ENCODE data around the gene CFP. TPM values are rescaled to one million over a fixed set of nuclear protein-coding genes. Genes with fewer than 3 reads are reported as not detected.

CFP gene
- total RNA-seq, 1 experiment from 2014 or later: 0.48 TPM

DNA sequence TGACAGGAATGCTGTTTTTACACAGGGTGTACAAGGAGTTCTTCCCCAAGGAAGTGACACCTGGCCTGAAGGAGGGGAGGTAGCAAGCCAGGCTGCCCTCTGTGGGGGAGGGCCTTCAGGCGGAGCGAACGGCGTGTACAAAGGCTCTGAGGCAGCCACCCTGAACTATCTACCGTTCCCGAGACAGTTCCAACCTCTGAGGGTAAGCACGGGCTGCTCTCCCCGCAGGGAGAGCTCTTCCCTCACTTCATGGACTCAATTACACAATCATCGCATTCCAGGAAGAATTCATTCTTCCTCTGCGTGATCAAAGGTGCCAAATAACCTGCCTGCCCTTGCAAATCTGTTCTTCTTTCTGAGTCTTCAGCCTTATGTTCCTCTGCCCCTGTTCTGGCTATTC, 15.8 kb upstream of the CFP start:
- no peak overlapping the region for H3K4me3 ChIP-seq
- no peak overlapping the region for H2AFZ ChIP-seq
- no peak for TF ChIP-seq EZH2 (IDR thresholded peaks at IDR 0.05; ENCODE audit: low read depth)
- TF ChIP-seq, protein P1, sequence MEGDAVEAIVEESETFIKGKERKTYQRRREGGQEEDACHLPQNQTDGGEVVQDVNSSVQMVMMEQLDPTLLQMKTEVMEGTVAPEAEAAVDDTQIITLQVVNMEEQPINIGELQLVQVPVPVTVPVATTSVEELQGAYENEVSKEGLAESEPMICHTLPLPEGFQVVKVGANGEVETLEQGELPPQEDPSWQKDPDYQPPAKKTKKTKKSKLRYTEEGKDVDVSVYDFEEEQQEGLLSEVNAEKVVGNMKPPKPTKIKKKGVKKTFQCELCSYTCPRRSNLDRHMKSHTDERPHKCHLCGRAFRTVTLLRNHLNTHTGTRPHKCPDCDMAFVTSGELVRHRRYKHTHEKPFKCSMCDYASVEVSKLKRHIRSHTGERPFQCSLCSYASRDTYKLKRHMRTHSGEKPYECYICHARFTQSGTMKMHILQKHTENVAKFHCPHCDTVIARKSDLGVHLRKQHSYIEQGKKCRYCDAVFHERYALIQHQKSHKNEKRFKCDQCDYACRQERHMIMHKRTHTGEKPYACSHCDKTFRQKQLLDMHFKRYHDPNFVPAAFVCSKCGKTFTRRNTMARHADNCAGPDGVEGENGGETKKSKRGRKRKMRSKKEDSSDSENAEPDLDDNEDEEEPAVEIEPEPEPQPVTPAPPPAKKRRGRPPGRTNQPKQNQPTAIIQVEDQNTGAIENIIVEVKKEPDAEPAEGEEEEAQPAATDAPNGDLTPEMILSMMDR (conservative IDR thresholded peaks at IDR 0.05): no peak
- no TSS peak for BruUV-seq (replicated peaks)
- DNase-seq: no peak
- H3K9me3 ChIP-seq (ENCODE audit: insufficient read depth, low read depth): no peaks in the 10 kb centered on the region
- no peaks in the 10 kb centered on the region for H4K20me1 ChIP-seq (ENCODE audit: insufficient read depth)
- H3K4me1 ChIP-seq (replicated peaks; ENCODE audit: insufficient read depth): no peaks in the 10 kb centered on the region
- no peaks in the 10 kb centered on the region for H3K27me3 ChIP-seq (ENCODE audit: insufficient read depth, low read depth)
- no peaks in the 10 kb centered on the region for H3F3A ChIP-seq (ENCODE audit: insufficient read depth, low read depth)
- no peaks in the 10 kb centered on the region for H3K36me3 ChIP-seq (ENCODE audit: low read depth)
- H3K9me2 ChIP-seq (ENCODE audit: insufficient read depth): no peaks in the 10 kb centered on the region
- CTCF ChIA-PET: no interaction called here
- intact Hi-C loops (cut with micrococcal nuclease; ENCODE audit: unreplicated experiment): no loop called here
- no peak overlapping the region for H3K4me2 ChIP-seq
- POLR2A ChIA-PET (ENCODE audit: unreplicated experiment): no interaction called here
- H3K27ac ChIP-seq: no peak overlapping the region
- 0 out of 2 replicates have a peak, but pooled peaks cover 6% of the 10 kb centered on the region for H3K79me2 ChIP-seq (ENCODE audit: low read depth)

DNA sequence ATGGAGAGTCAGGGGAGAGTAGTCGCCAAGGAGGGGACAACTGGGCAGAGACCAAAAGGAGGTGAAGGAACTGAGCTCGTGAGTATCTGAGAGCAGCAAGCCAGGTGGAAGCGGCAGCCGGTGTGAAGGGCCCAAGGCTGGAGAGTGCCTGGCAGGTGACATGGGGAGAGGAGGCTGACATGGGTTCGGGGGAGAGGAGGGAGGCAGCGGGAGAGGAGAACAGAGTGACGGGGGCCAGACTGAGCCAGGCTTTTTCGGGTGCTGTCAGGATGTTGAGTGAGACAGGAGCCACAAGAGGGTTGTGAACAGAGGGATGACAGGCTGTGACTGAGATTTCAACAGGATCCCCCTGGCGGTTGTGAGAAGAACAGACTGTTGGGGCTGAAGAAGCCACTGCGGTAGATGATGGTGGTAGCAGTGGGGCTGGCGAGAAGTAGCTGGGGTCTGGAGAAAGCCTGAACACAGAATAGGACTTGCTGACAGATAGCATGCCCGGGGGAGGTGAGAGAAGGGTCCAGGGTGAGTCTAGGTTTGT, 14.9 kb upstream of the CFP start:
- intact Hi-C loops (cut with micrococcal nuclease; ENCODE audit: unreplicated experiment): no loop called here
- CTCF ChIA-PET: no interaction called here

DNA sequence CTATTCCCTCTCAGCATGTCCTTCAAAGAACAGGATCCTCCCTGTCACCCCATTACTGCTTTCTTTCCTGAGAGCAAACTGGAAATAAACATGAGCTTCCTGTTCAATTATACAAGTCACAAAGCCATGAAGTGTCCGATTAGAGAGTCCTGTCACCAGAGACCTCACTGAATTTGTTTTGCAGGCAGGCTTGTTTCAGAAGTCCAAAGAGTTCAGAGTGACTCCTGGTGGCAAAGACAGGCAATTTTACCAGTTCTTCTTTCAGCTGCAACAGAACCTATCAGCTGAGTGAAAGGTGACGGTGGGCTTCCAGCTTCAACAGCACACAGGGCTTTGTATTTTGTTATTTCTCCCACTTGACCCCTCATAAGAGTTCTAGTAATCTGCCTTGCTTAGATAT, 14.2 kb upstream of the CFP start:
- H3F3A ChIP-seq (ENCODE audit: insufficient read depth, low read depth): no peaks in the 10 kb centered on the region
- H3K4me1 ChIP-seq (replicated peaks; ENCODE audit: insufficient read depth): no peaks in the 10 kb centered on the region
- no peaks in the 10 kb centered on the region for H4K20me1 ChIP-seq (ENCODE audit: insufficient read depth)
- H3K9me3 ChIP-seq (ENCODE audit: insufficient read depth, low read depth): no peaks in the 10 kb centered on the region
- no peaks in the 10 kb centered on the region for H3K9me2 ChIP-seq (ENCODE audit: insufficient read depth)
- CTCF ChIA-PET: no interaction called here
- POLR2A ChIA-PET (ENCODE audit: unreplicated experiment): no interaction called here
- no peak for TF ChIP-seq EZH2 (IDR thresholded peaks at IDR 0.05; ENCODE audit: low read depth)
- TF ChIP-seq, protein P1 (conservative IDR thresholded peaks at IDR 0.05): no peak; the same call in 1 of the 2 replicates
- H2AFZ ChIP-seq: no peak overlapping the region
- no TSS peak for BruUV-seq (replicated peaks)
- DNase-seq: no peak
- H3K36me3 ChIP-seq (ENCODE audit: low read depth): no peaks in the 10 kb centered on the region
- H3K4me2 ChIP-seq: no peak overlapping the region
- H3K27me3 ChIP-seq (ENCODE audit: insufficient read depth, low read depth): no peaks in the 10 kb centered on the region
- no peak overlapping the region for H3K4me3 ChIP-seq
- intact Hi-C loops (cut with micrococcal nuclease; ENCODE audit: unreplicated experiment): no loop called here
- no peaks in the 10 kb centered on the region for H3K79me2 ChIP-seq (ENCODE audit: low read depth)
- H3K27ac ChIP-seq: no peak overlapping the region

More for the DNA sequence above, 14.9 kb upstream of the CFP start:
- H3K36me3 ChIP-seq (ENCODE audit: low read depth): no peaks in the 10 kb centered on the region
- H3K4me3 ChIP-seq: no peak overlapping the region
- H3F3A ChIP-seq (ENCODE audit: insufficient read depth, low read depth): no peaks in the 10 kb centered on the region
- no peaks in the 10 kb centered on the region for H3K4me1 ChIP-seq (replicated peaks; ENCODE audit: insufficient read depth)
- 0 out of 2 replicates have a peak, but pooled peaks cover 6% of the 10 kb centered on the region for H3K79me2 ChIP-seq (ENCODE audit: low read depth)
- no peaks in the 10 kb centered on the region for H4K20me1 ChIP-seq (ENCODE audit: insufficient read depth)
- H2AFZ ChIP-seq: no peak overlapping the region
- TF ChIP-seq EZH2 (IDR thresholded peaks at IDR 0.05; ENCODE audit: low read depth): no peak
- TF ChIP-seq, protein P1 (conservative IDR thresholded peaks at IDR 0.05): no peak
- POLR2A ChIA-PET (ENCODE audit: unreplicated experiment): no interaction called here
- no peak overlapping the region for H3K4me2 ChIP-seq
- no peaks in the 10 kb centered on the region for H3K9me3 ChIP-seq (ENCODE audit: insufficient read depth, low read depth)
- no peak for DNase-seq
- no peaks in the 10 kb centered on the region for H3K27me3 ChIP-seq (ENCODE audit: insufficient read depth, low read depth)
- no peak overlapping the region for H3K27ac ChIP-seq
- no TSS peak for BruUV-seq (replicated peaks)
- H3K9me2 ChIP-seq (ENCODE audit: insufficient read depth): no peaks in the 10 kb centered on the region

Data from PC-9 (cell line).